Iris pigment epithelial cell (primary cell): ENCODE measurements around the gene CHRNA10.
"Not testable (repeated sequence)": the region's sequence is repeated elsewhere in the genome, so short reads cannot be mapped to it uniquely, and the experiment has no call there.

ENCODE experiments used
- DNase-seq: peaks from one replicate; pipeline ENCODE4 v3.0.0-alpha.2; 2011; ENCODE audit warnings: low read depth

CHRNA10 gene

GRCh38 chr11:3665336-3666022, 5.7 kb downstream of the CHRNA10 start:
- DNase-seq: no peak

GRCh38 chr11:3664032-3664630, 7.1 kb downstream of the CHRNA10 start:
- DNase-seq: no peak

GRCh38 chr11:3662856-3663255, 8.3 kb downstream of the CHRNA10 start:
- no peak for DNase-seq

- DNase-seq: no peak
Measured at GRCh38 chr11:3660960-3661359, 10.2 kb downstream of the CHRNA10 start.

- DNase-seq: no peak
Measured at GRCh38 chr11:3659595-3660515, 11.3 kb downstream of the CHRNA10 start.

- DNase-seq: no peak
Measured at GRCh38 chr11:3658252-3658651, 12.9 kb downstream of the CHRNA10 start.

GRCh38 chr11:3657331-3657730, 13.9 kb downstream of the CHRNA10 start:
- DNase-seq: not testable (repeated sequence)

GRCh38 chr11:3655547-3655946, 15.6 kb downstream of the CHRNA10 start:
- DNase-seq: no peak

- not testable (repeated sequence) for DNase-seq
Measured at GRCh38 chr11:3652514-3652913, 18.7 kb downstream of the CHRNA10 start.

- DNase-seq: not testable (repeated sequence)
Measured at GRCh38 chr11:3649374-3649773, 21.8 kb downstream of the CHRNA10 start.

- not testable (repeated sequence) for DNase-seq
Measured at GRCh38 chr11:3648843-3649242, 22.3 kb downstream of the CHRNA10 start.

GRCh38 chr11:3645552-3645951, 25.6 kb downstream of the CHRNA10 start:
- DNase-seq: no peak

GRCh38 chr11:3644817-3645235, 26.4 kb downstream of the CHRNA10 start, which contains the start of gene ART1:
ART1 (plus strand) TSS chr11:3645128; CDS start chr11:3659214, 14,086 bp downstream.
- no peak for DNase-seq

GRCh38 chr11:3643102-3643546, 28.1 kb downstream of the CHRNA10 start:
- DNase-seq: not testable (repeated sequence)

GRCh38 chr11:3642071-3642951, 28.9 kb downstream of the CHRNA10 start:
- DNase-seq: peak; percentile 74

GRCh38 chr11:3641701-3642070, 29.5 kb downstream of the CHRNA10 start, which contains the start of gene ART5:
ART5 (minus strand) TSS chr11:3641992; CDS start chr11:3641862, 130 bp downstream.
- no peak for DNase-seq

- DNase-seq: no peak
Measured at GRCh38 chr11:3641191-3641590, 30.0 kb downstream of the CHRNA10 start.

GRCh38 chr11:3639841-3640240, 31.3 kb downstream of the CHRNA10 start:
- DNase-seq: no peak

GRCh38 chr11:3638513-3638912, 32.7 kb downstream of the CHRNA10 start:
- DNase-seq: no peak

- DNase-seq: no peak
Measured at GRCh38 chr11:3637201-3637600, 34.0 kb downstream of the CHRNA10 start.

GRCh38 chr11:3635641-3636375, 35.4 kb downstream of the CHRNA10 start:
- no peak for DNase-seq
